Activated naive CD4-positive, alpha-beta T cell (primary cell): Measurements from ENCODE around the gene NYNRIN.
A peak's percentile ranks its signal among the peaks of the same experiment; 100 is the strongest.
"Not testable (repeated sequence)": the region's sequence is repeated elsewhere in the genome, so short reads cannot be mapped to it uniquely, and the experiment has no call there.

ENCODE experiments used
- DNase-seq, 4 experiments: peaks; one replicate each; lab custom pipeline; 2025; lab: John Stamatoyannopoulos, UW

The NYNRIN gene

DNA sequence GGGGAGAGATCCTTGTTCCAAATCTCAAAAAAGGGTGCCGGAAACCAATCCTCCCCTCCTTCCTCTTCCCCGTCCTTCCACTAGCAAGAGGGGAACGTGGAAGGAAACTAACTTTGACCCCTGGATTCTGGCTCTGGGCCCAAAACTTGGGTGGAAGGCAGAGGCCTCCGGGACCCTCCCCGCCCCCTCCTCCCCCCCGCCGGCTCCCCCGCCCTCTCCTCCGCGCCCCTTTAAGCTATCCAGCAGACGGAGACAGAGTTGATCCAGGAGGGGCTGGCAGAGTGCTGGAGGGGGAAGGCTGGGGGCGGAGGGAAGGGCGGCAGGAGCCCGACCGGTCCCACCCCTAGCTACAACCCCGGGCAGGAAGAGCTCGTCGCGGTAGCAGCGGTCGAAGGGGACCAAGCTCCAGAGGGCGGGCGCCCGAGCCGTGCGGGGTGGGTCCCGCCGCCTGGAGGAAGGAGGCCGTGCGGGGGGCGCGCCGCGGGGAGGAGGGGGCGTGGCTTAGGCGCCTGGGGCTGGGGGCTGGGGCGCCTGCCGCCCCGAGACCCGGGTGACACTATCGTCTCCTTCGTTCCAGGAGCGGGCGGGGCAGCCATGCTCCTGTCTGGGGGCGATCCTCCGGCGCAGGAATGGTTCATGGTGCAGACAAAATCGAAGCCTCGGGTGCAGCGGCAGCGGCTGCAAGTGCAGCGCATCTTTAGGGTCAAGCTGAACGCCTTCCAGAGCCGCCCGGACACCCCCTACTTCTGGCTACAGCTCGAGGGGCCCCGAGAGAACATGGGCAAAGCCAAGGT lies at the start of gene NYNRIN:
Gene NYNRIN, plus strand, starts transcription at position 351 of the 794 bp plus-strand sequence. Its CDS starts 244 bp downstream, at position 595.
- peak in 2 of 4 experiments; percentile 14 to 27 for DNase-seq

DNA sequence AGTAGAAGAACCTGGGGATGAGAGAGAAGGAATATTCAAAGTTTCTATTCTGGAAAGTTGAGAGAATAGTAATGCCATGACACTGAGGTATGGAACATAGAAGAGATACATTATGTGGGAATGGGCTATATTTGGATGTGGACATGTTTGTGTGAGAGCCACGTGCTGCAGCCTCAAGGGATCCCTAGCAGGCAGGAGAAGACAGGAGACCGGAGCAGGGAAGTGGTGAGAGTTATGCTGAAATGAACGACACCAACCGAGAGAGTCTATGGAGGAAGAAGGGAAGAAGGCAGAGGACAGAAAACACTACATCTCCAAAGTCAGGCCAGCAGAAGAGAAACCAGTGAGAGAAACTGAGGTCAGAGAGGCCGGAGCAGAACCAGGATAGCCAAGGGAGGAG lies 49.1 kb upstream of the NYNRIN start:
- no peak for DNase-seq

- DNase-seq: no peak
Observed at GRCh38 chr14:24351517-24351916, 47.3 kb upstream of the NYNRIN start.

- no peak for DNase-seq
Observed at GRCh38 chr14:24353559-24354481, 45.0 kb upstream of the NYNRIN start.

GRCh38 chr14:24354482-24354825 lies 44.3 kb upstream of the NYNRIN start:
- not testable (repeated sequence) for DNase-seq

DNA sequence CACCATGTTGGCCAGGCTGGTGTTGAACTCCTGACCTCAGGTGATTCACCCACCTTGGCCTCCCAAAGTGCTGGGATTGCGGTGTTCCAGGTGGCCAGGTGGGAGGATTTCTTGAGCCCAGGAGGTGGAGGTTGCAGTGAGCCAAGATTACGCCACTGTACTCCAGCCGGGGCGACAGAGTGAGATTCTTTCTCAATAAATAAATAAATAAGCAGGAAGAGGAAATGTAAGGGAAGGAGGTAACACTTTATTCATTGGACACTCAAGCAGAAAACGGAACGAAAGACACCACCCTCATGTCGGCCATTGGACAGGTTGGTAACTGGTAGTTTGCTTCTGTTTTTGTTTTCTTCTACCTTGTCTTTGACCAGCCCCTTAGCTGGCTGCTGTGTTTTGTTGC lies 43.8 kb upstream of the NYNRIN start:
- no peak for DNase-seq

GRCh38 chr14:24356208-24356607 lies 42.6 kb upstream of the NYNRIN start:
- no peak for DNase-seq

- no peak for DNase-seq
Observed at GRCh38 chr14:24360281-24360680, 38.5 kb upstream of the NYNRIN start.

- no peak for DNase-seq
Observed at GRCh38 chr14:24361326-24361725, 37.5 kb upstream of the NYNRIN start.

DNA sequence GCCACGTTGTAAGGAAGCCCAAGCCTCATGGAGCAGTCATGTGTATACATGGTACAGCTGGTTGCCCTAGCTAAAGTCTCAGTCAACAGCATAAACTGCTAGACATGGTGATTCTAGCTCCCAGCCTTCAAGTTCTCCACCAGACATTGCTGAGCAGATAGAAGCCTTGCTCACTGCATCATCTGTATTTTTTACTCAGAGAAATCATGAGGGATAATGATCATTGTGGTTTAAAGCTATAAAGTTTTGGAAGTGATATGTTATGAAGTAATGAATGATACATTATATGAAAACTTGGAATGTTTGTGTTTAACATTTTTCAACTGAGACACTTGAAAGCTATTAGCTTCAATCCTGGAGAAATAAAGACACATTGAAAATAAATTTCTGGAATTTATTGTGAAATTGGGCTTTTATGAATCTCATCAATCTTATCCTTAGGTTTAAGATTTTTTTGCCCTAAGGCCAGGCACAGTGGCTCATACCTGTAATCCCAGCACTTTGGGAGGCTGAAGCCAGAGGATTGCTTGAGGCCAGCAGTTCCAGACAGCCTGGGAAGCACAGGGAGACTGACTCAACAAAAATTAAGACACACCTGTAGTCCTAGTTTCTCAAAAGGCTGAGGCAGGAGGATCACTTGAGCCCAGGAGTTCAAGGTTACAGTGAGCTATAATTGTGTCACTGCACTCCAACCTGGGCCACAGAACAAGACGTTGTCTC lies 36.4 kb upstream of the NYNRIN start:
- no peak for DNase-seq

- no peak for DNase-seq
Observed at GRCh38 chr14:24363401-24363800, 35.4 kb upstream of the NYNRIN start.

DNA sequence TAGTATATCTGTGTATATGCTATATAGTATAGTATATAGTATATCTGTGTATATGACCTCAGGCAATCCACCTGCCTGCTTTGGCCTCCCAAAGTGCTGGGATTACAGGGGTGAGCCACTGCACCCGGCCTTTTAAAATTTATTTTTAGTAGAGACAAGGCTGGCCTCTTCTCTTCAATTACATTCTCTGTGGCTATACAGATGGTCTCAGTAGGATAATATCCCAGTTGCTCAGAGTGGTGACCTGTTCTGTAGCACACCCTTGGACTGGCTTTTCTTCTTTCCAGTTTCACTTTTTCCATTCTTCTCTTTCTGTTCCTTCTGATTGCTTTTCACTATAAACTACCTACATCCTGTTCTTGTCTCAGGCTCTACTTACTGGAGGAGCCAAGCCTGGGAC lies 34.0 kb upstream of the NYNRIN start:
- no peak for DNase-seq

DNA sequence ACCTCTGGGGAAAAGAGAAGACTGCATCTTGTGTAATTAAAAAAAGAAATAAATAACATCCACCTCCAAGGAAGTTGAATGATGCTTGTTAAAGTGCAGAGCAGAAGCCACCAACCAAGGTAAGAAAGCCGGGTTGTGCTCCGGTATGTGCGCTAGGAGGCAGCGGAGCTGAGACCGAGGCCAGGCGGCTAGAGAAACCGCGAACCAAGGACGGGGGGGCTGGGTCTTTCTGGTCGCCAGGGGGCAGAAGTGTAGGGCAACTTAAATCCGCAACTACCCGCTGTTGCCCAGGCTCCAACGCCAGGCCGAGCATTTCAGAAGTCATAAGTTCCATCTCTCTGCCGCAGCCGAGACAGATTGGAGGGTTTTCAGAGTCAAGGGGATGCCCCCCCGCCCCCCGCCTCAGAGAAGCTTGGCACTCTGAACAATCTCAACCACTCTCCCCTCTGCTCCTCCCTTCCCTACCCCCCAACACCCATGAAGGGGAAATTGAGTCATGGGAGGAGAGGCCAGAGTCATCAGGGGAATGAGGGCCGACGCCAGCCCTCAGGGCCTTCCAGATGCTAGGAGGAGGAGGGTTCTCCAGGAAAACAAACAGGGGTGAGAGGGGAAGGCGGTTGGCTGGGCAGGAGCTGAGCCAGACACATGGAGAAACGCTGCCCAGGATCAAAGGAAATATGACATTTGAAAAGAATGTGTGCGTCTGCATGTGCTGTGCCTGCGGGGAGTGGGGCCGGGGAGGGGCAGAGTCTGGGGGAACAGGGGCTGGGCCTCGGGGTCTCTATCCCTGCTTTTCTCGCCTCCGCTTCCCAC lies 33.0 kb upstream of the NYNRIN start:
- peak in 3 of 4 experiments; percentile 18 to 42 (median 23) for DNase-seq

- no peak for DNase-seq
Observed at GRCh38 chr14:24366413-24366720, 32.4 kb upstream of the NYNRIN start.

DNA sequence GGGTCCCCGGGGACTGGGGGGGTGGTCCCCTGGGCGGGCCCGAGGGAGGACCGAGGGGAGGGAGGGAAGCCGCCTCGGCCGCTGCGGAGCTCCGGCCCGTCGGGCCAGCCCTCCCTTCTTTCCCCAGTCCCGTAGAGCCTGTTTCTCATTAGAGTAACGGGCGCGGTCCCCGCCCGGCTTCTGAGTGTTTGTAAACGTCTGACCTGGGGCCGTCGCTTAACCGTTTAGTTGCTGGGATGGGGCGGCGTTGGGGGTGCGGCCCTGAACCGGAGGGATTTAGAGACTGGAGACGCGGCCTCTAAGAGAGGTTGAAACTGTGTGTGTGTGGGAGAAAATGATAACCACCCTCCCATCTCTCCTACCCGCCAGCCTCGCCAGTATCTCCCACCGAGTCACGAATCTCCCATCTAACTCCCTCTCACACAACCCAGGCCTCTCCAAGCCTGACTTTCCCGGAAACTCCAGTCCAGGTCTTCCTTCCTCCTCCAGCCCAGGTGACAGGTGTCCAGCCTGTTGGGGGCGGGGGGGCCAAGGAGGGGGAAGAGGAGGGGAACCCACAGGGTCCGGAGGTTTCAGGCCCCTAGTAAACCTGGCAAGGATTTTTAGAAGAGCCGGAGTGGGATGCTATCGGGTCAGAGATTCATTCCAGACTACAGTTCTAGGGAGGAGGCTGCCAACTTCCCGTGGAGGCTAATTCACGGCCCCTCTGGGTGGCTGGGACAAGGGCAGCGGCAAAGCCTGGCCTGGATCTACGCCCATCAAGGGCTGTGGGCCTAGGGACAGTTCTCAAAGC lies 31.9 kb upstream of the NYNRIN start:
- no peak for DNase-seq

DNA sequence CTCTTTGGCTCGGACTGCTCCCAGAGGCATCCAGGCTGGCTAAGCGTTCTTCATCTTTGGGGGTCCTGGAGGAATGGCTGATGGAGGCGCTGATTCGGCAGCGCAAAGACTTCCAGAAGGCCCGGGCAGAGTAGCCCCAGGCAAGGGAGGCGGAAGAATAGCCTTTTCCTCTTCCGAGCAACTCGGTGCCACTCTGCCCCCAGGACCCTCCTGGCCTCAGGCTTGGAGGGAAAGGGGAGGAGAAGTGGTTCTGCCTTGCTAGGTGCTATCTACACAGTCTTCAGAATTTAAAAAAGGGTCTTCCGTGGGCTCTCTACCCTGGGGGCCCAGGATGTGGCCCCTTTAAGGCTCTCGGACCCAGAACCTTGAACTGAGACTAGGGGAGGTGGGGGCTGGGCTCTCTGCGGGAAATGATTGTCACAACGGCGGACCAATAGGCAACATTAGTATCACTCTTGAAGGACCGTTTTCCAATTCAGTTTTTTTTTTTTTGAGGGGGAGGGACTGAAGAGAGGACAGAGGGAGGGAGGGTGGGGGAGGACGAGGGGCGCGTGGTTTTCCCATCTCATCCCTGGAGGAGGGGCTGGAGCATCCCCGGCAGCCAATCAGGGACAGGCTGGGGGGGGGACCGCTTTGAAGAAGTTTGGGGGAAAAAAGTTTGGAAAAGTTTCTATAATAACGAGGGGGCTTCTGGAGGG lies 31.1 kb upstream of the NYNRIN start, which contains the start of gene NFATC4:
Gene NFATC4, plus strand, starts transcription at position 671 of the 698 bp plus-strand sequence. CDS start 157 bp downstream, outside the sequence.
- DNase-seq: no peak

DNA sequence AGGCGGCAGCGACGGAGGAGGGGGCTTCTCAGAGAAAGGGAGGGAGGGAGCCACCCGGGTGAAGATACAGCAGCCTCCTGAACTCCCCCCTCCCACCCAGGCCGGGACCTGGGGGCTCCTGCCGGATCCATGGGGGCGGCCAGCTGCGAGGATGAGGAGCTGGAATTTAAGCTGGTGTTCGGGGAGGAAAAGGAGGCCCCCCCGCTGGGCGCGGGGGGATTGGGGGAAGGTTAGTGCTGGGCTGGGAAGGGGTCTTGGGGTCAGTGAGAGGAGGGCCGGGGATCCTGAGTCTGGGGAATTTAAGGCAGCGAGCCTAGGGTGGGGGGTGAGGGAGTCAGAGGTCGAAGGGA lies 30.6 kb upstream of the NYNRIN start:
- DNase-seq: no peak

- DNase-seq: no peak
Observed at GRCh38 chr14:24368562-24369252, 30.1 kb upstream of the NYNRIN start.

- DNase-seq: no peak
Observed at GRCh38 chr14:24369463-24369862, 29.3 kb upstream of the NYNRIN start.
